Cardiac septum (tissue), 1 donor: ENCODE results near the gene TRIM42. TPM values are rescaled to one million over a fixed set of nuclear protein-coding genes. Genes with fewer than 3 reads are reported as not detected.

Experiments
- DNase-seq: peaks from one replicate; pipeline ENCODE4 v3.0.0-alpha.2; 2020; ENCODE audit warnings: low spot score
- intact Hi-C: fragments of 100-400 bp; cut with DNase I; formaldehyde crosslinking; loops from one replicate; pipeline ENCODE4 v1.14.0; 2022
- long read RNA-seq: library from polyadenylated mRNA; unstranded; transcript quantifications from one replicate; pipeline ENCODE4 v2.0.0, GENCODE V29; 2021
- total RNA-seq: library from RNA; stranded (reverse); fragmentation: NEBNext Ultra II Directional; extraction: Animal tissue kit (Norgen Biotek cat#: 25700); gene quantifications from one replicate; pipeline ENCODE4 v1.2.1, GENCODE V29; 2021
- donor health status: DM: no; HTN: no; CAD: no.

The TRIM42 gene
- total RNA-seq: not detected
- long read RNA-seq: 0 reads

DNA sequence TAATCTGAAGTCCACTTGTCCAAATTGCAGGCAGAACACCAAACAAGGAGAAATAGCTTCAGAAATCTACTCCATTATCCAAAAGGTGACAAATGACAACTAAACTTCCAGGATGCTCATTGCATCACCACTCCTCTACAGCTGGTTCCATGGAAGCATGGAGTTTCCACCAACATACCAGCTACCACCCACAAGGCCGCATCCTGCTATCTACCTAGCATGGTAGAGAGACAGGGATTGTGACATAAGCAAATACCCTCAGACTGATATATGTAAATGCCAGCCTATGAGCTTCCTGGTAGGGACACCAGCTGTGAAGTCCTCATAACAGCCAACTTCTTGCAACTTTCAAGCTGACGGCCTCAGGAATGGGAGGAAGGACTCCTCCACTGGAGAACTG is at the start of gene TRIM42:
TRIM42 (plus strand) TSS at position 301 of the 400 bp plus-strand sequence. CDS start 166 bp downstream, outside the sequence.
- intact Hi-C loops: no loop called here
- no peak for DNase-seq

- intact Hi-C loops: no loop called here
- DNase-seq: no peak
These were observed 49.3 kb upstream of the TRIM42 start for GRCh38 chr3:140628606-140629005.

DNA sequence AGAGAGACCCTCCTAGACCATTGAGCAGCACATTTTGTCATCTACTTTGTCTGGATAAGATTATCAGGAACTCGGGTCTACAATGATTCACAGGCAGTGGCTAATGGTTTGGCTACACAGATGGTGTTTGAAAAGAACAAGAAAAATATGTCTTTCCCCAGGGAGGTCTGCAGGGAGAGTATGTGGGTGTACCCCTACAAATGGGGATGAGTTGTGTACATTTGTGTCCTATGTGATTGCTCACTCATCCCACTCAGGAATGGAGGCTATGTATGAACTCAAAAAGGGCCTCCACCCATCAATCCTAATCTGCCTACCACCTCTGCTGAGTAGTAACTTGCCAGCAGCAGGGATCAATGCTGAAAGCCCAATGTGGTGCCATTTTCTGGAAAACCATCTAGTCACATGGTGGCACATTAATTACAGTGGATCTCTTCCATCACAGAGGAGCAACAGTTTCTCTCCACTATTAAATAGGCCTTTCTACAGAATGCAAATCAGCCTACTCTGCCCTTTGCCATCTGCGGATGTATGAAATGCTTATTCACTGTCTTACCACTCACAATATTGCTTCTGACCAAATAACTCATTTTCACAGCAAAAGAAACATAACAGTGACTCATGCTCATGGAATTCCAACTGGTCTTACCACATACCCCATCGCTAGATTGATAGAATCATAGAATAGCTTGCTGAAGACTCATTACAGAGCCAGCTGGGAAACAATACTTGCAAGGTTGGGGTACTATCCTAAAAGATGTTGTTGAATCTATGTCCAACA is 48.3 kb upstream of the TRIM42 start:
- no peak for DNase-seq
- intact Hi-C loops: no loop called here

DNA sequence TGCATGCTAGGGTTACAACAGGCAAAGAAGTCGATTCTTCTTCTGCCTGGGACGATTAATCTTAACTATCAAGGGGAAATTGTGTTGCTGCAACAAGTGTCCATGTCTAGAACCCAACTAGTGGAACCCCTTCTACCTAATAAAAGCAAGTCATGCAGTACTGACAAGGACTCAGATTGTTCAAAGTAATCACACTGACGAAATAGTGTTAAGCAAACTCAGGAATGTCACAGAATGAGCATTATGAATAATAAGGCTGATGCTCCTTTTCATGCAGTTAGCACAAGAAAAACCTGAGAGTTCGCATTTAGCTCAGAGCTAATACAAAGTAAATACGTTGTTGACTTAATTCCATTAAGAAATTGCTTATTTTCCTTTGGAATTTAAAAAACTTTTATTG is 47.5 kb upstream of the TRIM42 start:
- no peak for DNase-seq
- intact Hi-C loops: no loop called here

- intact Hi-C loops: no loop called here
- DNase-seq: no peak
These were observed 47.0 kb upstream of the TRIM42 start for GRCh38 chr3:140630866-140631265.

GRCh38 chr3:140635276-140635675 is 42.6 kb upstream of the TRIM42 start:
- no peak for DNase-seq

DNA sequence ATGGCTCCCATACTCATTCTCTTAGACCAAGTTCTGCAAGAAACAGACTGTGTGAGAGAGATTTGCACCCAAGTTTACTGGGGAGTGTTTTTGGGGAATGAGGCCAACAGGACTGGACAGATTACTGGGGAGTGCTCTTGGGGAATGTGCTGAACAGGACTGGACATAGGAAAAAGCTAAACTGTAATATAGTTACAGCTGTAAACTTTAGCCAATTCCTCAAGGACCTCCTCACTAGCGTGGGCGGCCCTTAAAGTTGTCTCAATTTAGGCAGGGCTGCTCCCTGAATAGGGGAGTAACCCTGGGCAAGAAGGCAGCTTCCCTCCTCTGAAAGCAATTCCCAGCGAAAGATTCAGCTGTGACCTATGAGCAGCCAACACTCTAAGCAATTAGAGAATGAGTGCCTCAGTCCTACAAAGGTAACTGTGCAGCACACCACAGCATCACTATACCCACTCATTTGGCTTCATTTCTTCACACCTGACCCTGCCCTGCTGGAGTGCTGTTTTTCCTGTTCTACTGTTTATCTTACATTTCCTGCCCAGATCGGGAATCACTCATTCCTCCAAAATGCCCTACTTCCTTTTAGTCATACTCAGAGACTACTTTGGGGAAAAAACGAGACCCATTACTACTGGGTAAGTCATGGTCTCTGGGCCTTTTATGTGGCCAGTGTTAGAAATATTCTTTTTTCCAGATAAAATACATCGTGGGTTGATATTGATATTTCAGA is 41.3 kb upstream of the TRIM42 start:
- no peak for DNase-seq
- intact Hi-C loops: no loop called here

More at GRCh38 chr3:140635276-140635675, 42.6 kb upstream of the TRIM42 start:
- intact Hi-C loops: no loop called here

GRCh38 chr3:140651287-140651686 is 26.6 kb upstream of the TRIM42 start:
- intact Hi-C loops: no loop called here
- DNase-seq: no peak

- DNase-seq: no peak
- intact Hi-C loops: no loop called here
These were observed 22.2 kb upstream of the TRIM42 start for GRCh38 chr3:140655678-140656077.

- peak; percentile 69 for DNase-seq
- intact Hi-C loops: no loop called here
These were observed 13.8 kb upstream of the TRIM42 start for GRCh38 chr3:140664111-140664510.

DNA sequence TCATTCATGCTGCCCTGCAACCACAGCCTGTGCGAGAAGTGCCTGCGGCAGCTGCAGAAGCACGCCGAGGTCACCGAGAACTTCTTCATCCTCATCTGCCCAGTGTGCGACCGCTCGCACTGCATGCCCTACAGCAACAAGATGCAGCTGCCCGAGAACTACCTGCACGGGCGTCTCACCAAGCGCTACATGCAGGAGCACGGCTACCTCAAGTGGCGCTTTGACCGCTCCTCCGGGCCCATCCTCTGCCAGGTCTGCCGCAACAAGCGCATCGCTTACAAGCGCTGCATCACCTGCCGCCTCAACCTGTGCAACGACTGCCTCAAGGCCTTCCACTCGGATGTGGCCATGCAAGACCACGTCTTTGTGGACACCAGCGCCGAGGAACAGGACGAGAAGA is 4.7 kb downstream of the TRIM42 start:
- no peak for DNase-seq

DNA sequence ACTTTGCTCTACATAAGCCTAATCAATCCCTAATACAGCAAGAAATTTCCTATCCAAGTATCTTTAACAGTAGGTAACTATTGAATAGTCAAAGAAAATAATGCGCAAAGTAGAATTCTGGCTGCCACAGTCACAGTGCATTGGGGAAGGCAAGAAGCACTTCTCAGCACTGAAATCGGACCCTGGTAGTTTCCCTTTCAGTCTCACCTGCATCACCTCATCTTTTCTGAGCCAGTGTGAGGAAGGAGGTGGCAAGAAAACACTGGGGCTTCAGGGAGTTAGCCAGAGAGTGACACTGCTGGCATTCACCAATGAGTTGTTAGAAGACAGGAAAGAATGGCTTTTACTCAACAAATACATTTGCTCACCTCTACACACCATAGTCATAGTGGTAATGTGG is 8.3 kb downstream of the TRIM42 start:
- DNase-seq: no peak
- intact Hi-C loops: no loop called here

More for the DNA sequence above, 4.7 kb downstream of the TRIM42 start:
- intact Hi-C loops: no loop called here

GRCh38 chr3:140686948-140687347 is 9.1 kb downstream of the TRIM42 start:
- intact Hi-C loops: no loop called here
- no peak for DNase-seq

GRCh38 chr3:140695361-140696061 is 17.6 kb downstream of the TRIM42 start:
- intact Hi-C loops: no loop called here
- no peak for DNase-seq

GRCh38 chr3:140699516-140700231 is 21.8 kb downstream of the TRIM42 start:
- intact Hi-C loops: no loop called here
- no peak for DNase-seq

DNA sequence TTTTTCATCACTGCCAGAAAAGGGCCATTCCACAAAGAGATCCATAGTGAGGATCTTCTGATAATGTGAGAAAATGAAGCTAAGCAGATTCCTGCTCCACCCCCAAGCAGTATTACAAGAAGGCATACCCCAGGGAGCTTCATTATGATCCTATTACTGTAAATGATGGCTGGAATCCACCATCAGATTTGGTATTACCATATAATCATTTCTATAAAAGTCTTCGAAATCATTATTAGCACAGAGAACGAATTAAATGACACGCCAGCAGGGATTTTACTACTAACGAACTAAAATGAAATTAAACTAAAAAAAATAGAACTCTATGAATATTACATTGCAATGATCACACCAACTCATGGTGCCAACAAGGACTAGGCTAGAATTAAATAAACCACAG is 24.4 kb downstream of the TRIM42 start:
- intact Hi-C loops: no loop called here
- DNase-seq: no peak

GRCh38 chr3:140703496-140703895 is 25.6 kb downstream of the TRIM42 start:
- DNase-seq: no peak

DNA sequence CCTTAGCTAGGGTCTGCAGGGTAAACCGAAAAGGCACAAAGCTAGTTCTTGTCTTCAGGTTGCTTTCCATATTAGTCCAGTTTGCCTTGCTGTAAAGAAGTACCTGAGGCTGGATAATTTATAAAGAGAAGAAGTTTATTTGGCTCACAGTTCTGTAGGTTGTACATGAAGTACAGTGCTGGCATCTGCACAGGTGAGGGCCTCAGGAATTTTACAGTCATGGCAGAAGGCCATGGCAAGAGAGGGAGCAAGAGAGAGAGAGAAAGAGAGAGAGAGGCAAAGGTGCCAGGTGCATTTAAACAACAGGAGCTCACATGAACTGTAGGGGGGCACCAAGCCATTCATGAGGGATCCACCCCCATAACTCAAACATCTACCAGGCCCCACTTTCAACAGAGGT is 26.9 kb downstream of the TRIM42 start:
- intact Hi-C loops: no loop called here
- no peak for DNase-seq

More at GRCh38 chr3:140703496-140703895, 25.6 kb downstream of the TRIM42 start:
- intact Hi-C loops: no loop called here

GRCh38 chr3:140705954-140706353 is 28.1 kb downstream of the TRIM42 start:
- intact Hi-C loops: no loop called here
- DNase-seq: no peak

DNA sequence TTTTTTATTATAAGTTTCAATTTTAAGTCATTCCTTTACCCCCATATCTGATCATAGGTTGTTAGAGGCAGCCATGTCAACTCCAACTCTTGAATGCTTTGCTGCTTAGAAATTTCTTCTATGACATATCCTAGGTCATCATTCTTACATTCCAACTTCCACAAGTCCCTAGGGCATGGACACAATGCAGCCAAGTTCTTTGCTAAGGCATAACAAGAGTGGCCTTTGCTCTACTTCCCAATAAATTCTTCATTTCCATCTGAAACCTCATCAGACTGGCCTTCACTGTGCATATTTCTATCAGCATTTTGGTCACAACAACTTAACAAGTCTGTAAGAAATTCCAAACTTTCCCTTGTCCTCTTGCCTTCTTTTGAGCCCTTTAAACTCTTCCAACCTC is 28.5 kb downstream of the TRIM42 start:
- intact Hi-C loops: no loop called here
- DNase-seq: no peak
